ENCODE data around the gene BABAM2.

DNA sequence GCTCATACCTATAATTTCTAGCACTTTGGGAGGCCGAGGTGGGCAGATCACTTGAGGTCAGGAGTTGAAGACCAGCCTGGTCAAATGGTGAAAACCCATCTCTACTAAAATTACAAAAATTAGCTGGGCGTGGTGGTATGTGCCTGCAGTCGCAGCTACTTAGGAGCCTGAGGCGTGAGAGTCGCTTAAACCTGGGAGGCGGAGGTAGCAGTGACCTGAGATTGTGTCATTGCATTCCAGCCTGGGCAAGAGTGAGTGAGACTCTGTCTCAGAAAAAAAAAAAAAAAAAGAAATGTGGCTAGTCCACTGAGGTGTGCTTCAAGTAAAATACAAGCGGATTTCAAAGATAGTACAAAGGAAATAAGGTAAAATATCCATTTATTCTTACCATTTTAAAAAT, 46.5 kb upstream of the BABAM2 start:
- TF ChIP-seq ZNF302 (tag by site-specific recombination; IDR thresholded peaks at IDR 0.05; ENCODE audit: low read depth): no peak
- TF ChIP-seq, protein P1, sequence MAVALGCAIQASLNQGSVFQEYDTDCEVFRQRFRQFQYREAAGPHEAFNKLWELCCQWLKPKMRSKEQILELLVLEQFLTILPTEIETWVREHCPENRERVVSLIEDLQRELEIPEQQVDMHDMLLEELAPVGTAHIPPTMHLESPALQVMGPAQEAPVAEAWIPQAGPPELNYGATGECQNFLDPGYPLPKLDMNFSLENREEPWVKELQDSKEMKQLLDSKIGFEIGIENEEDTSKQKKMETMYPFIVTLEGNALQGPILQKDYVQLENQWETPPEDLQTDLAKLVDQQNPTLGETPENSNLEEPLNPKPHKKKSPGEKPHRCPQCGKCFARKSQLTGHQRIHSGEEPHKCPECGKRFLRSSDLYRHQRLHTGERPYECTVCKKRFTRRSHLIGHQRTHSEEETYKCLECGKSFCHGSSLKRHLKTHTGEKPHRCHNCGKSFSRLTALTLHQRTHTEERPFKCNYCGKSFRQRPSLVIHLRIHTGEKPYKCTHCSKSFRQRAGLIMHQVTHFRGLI (tag by site-specific recombination; IDR thresholded peaks at IDR 0.05): no peak
